OCI-LY7 (cell line): ENCODE results near the gene KCND3. TPM values are rescaled to one million over a fixed set of nuclear protein-coding genes. Genes with fewer than 3 reads are reported as not detected.

Source experiments
- BruUV-seq: library from RNA; stranded (reverse); fragments of 400-500 nt; replicated peaks from 2 replicates; lab custom pipeline; 2021; lab: Mats Ljungman, UMichigan
- CTCF ChIA-PET: fragments of 300-600 bp; sonication (Branson Sonifier 250); formaldehyde crosslinking; loops from one replicate; lab custom pipeline; 2022; ENCODE audit warnings: antibody characterized with exemption; ENCODE audit not compliant: unreplicated experiment; lab: Charles Lee
- POLR2A ChIA-PET: fragments of 300-600 bp; sonication (Branson Sonifier 250); formaldehyde crosslinking; loops from one replicate; lab custom pipeline; 2022; ENCODE audit warnings: antibody characterized with exemption; lab: Charles Lee
- DNase-seq: peaks from one replicate; pipeline ENCODE4 v3.0.0-alpha.2; 2015; ENCODE audit warnings: low spot score
- H2AFZ ChIP-seq: fragments of 200-600 bp; sonication (generic), shearing (Covaris generic); 2 replicates; pipeline ENCODE4 v1.6.1; 2014; ENCODE audit warnings: mild to moderate bottlenecking, antibody characterized with exemption, low read length, moderate library complexity
- H3K27ac ChIP-seq: fragments of 200-600 bp; sonication (generic); 2 replicates; pipeline ENCODE4 v1.5.1; 2014; ENCODE audit warnings: mixed run types, low read depth, mild to moderate bottlenecking, moderate library complexity, low read length, inconsistent platforms; ENCODE audit not compliant: poor library complexity, severe bottlenecking
- H3K36me3 ChIP-seq: fragments of 200-600 bp; sonication (generic); 2 replicates; pipeline ENCODE4 v1.6.1; 2014; ENCODE audit warnings: mild to moderate bottlenecking, antibody characterized with exemption, low read length, moderate library complexity, mixed read lengths; ENCODE audit not compliant: insufficient read depth
- H3K4me1 ChIP-seq: fragments of 200-600 bp; sonication (generic); 2 replicates; pipeline ENCODE4 v1.5.1; 2014; ENCODE audit warnings: mild to moderate bottlenecking, low read length; ENCODE audit not compliant: insufficient read depth, poor library complexity, severe bottlenecking
- H3K4me2 ChIP-seq: fragments of 200-600 bp; sonication (generic); 2 replicates; pipeline ENCODE4 v1.6.1; 2014; ENCODE audit warnings: mild to moderate bottlenecking, low read length
- H3K4me3 ChIP-seq: fragments of 200-600 bp; sonication (generic); 2 replicates; pipeline ENCODE4 v1.5.1; 2014; ENCODE audit warnings: mild to moderate bottlenecking, low read depth, low read length; ENCODE audit not compliant: poor library complexity, severe bottlenecking
- H3K79me2 ChIP-seq: fragments of 200-600 bp; sonication (generic); 2 replicates; pipeline ENCODE4 v1.6.1; 2016; ENCODE audit warnings: low read depth, mild to moderate bottlenecking, low read length, moderate library complexity, mixed read lengths; ENCODE audit not compliant: insufficient read depth
- H3K9me2 ChIP-seq: fragments of 200-600 bp; sonication (generic); 2 replicates; pipeline ENCODE4 v1.6.1; 2016; ENCODE audit warnings: mild to moderate bottlenecking, low read length, mixed read lengths; ENCODE audit not compliant: insufficient read depth
- H3K9me3 ChIP-seq: fragments of 200-600 bp; sonication (generic); 2 replicates; pipeline ENCODE4 v1.6.1; 2014; ENCODE audit warnings: mild to moderate bottlenecking, mixed run types, low read length, mixed read lengths
- H4K20me1 ChIP-seq: fragments of 200-600 bp; sonication (generic); 2 replicates; pipeline ENCODE4 v1.6.1; 2014; ENCODE audit warnings: mild to moderate bottlenecking, antibody characterized with exemption, low read length, moderate library complexity, mixed read lengths; ENCODE audit not compliant: insufficient read depth
- CTCF ChIP-seq: fragments of 200-600 bp; sonication (generic); conservative IDR thresholded peaks from 2 replicates; pipeline ENCODE4 v1.5.1; 2014; ENCODE audit warnings: mild to moderate bottlenecking, antibody characterized with exemption, low read length, moderate library complexity, mixed read lengths
- EZH2phosphoT487 ChIP-seq: fragments of 200-600 bp; sonication (generic); IDR thresholded peaks from 2 replicates; pipeline ENCODE4 v1.6.1; 2018; ENCODE audit warnings: low read depth, borderline replicate concordance, mild to moderate bottlenecking, mixed run types, antibody characterized with exemption, low read length, moderate library complexity, mixed read lengths
- intact Hi-C: fragments of 100-400 bp; cut with micrococcal nuclease; formaldehyde crosslinking; loops from one replicate; pipeline ENCODE4 v1.10.0; 2022; ENCODE audit not compliant: unreplicated experiment
- total RNA-seq, 2 experiments: library from RNA; depleted of rRNA in 1 of 2; stranded (reverse); fragments of >200 nt in 1 of 2; shearing (Covaris generic) in 1 of 2; gene quantifications; 2 replicates each; pipeline ENCODE4 v1.2.3, GENCODE V29; 2014 to 2022

Gene KCND3
- total RNA-seq, 2 experiments from 2014 or later, result not detected

GRCh38 chr1:111819566-111820263 is 169.8 kb downstream of the KCND3 start:
- TF ChIP-seq CTCF (no peak), EZH2phosphoT487 (no peak)
- POLR2A ChIA-PET, result interaction anchor here (0.7 kb wide), 1 partner anchor 601 kb away, joined by 3 read pairs; no protein-coding TSS in a partner anchor
- Histone ChIP-seq H3K4me1 (no peaks in the 10 kb centered on the region), H3K36me3 (no peaks in the 10 kb centered on the region), H3K4me2 (no peak overlapping the region), H3K27ac (no peak overlapping the region), H3K79me2 (no peaks in the 10 kb centered on the region), H3K9me3 (no peaks in the 10 kb centered on the region), H4K20me1 (no peaks in the 10 kb centered on the region; the same call in 1 of the 2 replicates), H3K9me2 (no peaks in the 10 kb centered on the region), H2AFZ (no peak overlapping the region), H3K4me3 (no peak overlapping the region)
- intact Hi-C loops, result no loop called here
- CTCF ChIA-PET, result no interaction called here
- no TSS peak for BruUV-seq
- no peak for DNase-seq

- Histone ChIP-seq H3K27ac (no peak overlapping the region), H3K79me2 (no peaks in the 10 kb centered on the region), H3K4me2 (no peak overlapping the region), H4K20me1 (no peaks in the 10 kb centered on the region; the same call in 1 of the 2 replicates), H3K4me3 (no peak overlapping the region), H3K4me1 (no peaks in the 10 kb centered on the region), H3K9me2 (no peaks in the 10 kb centered on the region), H3K9me3 (no peaks in the 10 kb centered on the region), H2AFZ (no peak overlapping the region), H3K36me3 (no peaks in the 10 kb centered on the region)
- CTCF ChIA-PET, result interaction anchor here (0.9 kb wide), 1 partner anchor 25 kb away, joined by 4 read pairs; no protein-coding TSS in a partner anchor
- TF ChIP-seq CTCF, result no peak
- no peak for TF ChIP-seq EZH2phosphoT487
- no TSS peak for BruUV-seq
- intact Hi-C loops, result no loop called here
- DNase-seq, result no peak
- POLR2A ChIA-PET, result interaction anchor here (0.7 kb wide), 1 partner anchor 1064 kb away, joined by 4 read pairs; no protein-coding TSS in a partner anchor
Measured at GRCh38 chr1:111818546-111818945, 170.9 kb downstream of the KCND3 start.

GRCh38 chr1:111818081-111818480 is 171.4 kb downstream of the KCND3 start:
- Histone ChIP-seq H3K27ac (no peak overlapping the region), H4K20me1 (no peaks in the 10 kb centered on the region; the same call in 1 of the 2 replicates), H3K36me3 (no peaks in the 10 kb centered on the region), H2AFZ (no peak overlapping the region), H3K4me2 (no peak overlapping the region), H3K4me3 (no peak overlapping the region), H3K9me3 (no peaks in the 10 kb centered on the region), H3K4me1 (no peaks in the 10 kb centered on the region), H3K9me2 (no peaks in the 10 kb centered on the region), H3K79me2 (no peaks in the 10 kb centered on the region)
- CTCF ChIA-PET, result no interaction called here
- no TSS peak for BruUV-seq
- intact Hi-C loops, result no loop called here
- POLR2A ChIA-PET, result interaction anchor here (0.7 kb wide), 1 partner anchor 1063 kb away, joined by 4 read pairs; no protein-coding TSS in a partner anchor
- TF ChIP-seq CTCF (no peak), EZH2phosphoT487 (no peak)
- DNase-seq, result no peak
